ENCODE results near the gene RRBP1. TPM values are rescaled to one million over a fixed set of nuclear protein-coding genes. Genes with fewer than 3 reads are reported as not detected.

The RRBP1 gene
- total RNA-seq, 3 donors from 2014 or later, result 210 to 402 (median 377) TPM

DNA sequence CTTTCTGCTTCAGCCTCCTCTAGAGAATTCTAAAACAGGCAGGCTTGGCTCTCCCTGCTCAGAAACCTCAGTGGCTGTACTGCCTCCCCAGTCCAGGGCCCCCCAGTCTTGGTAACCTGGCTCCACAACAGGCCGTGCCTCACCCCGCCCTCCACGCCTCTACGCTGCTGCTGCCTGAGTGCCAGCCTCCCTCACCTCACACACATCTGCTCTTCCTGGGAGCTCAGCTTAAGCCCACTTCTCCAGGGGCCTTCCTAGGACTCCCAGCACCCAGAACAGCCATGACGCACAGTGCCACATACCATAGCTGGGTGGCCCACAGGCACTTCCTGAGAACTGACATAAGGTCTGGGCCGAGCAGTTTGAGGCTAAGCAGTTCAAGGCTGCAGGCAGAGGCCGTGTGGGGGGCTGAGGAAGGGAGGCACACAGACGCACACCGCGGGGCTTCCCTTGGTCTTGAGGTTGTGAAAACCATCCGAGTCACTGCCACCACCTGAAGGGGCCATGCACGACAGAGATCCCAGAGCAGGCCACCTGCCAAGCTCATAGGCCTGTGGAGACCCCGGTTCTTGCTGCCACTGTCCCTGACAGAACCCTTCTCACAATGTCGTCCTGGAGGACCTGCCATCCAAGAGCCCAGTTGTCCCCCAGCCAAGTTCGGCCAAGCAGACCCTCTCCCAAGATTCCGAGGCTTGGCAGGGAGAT lies 69.6 kb downstream of the RRBP1 start:
- Histone ChIP-seq H3K4me1 (ENCODE audit: low read depth) (peaks cover 39% of the 10 kb centered on the region), H3K9me3 (no peaks in the 10 kb centered on the region), H3K36me3 (ENCODE audit: low read depth) (peaks cover 2% of the 10 kb centered on the region), H3K4me3 (no peak overlapping the region)
- TF ChIP-seq, protein P1, sequence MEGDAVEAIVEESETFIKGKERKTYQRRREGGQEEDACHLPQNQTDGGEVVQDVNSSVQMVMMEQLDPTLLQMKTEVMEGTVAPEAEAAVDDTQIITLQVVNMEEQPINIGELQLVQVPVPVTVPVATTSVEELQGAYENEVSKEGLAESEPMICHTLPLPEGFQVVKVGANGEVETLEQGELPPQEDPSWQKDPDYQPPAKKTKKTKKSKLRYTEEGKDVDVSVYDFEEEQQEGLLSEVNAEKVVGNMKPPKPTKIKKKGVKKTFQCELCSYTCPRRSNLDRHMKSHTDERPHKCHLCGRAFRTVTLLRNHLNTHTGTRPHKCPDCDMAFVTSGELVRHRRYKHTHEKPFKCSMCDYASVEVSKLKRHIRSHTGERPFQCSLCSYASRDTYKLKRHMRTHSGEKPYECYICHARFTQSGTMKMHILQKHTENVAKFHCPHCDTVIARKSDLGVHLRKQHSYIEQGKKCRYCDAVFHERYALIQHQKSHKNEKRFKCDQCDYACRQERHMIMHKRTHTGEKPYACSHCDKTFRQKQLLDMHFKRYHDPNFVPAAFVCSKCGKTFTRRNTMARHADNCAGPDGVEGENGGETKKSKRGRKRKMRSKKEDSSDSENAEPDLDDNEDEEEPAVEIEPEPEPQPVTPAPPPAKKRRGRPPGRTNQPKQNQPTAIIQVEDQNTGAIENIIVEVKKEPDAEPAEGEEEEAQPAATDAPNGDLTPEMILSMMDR (IDR thresholded peaks at IDR 0.05), result no peak
- peak; percentile 18 for ATAC-seq
- intact Hi-C loops (cut with DNase I, micrococcal nuclease), result loop anchor here (10.0 kb wide), 2 partner anchors 78 to 108 kb away; partner anchors contain the start of gene BFSP1 (in 2 of the 2)
- DNase-seq, result peak; percentile 46 to 61 (median 60)

GRCh38 chr20:17611540-17612286 lies 70.3 kb downstream of the RRBP1 start:
- Histone ChIP-seq H3K36me3 (ENCODE audit: low read depth) (peaks cover 6% of the 10 kb centered on the region), H3K9me3 (no peaks in the 10 kb centered on the region), H3K4me1 (ENCODE audit: low read depth) (peaks cover 40% of the 10 kb centered on the region), H3K4me3 (no peak overlapping the region)
- ATAC-seq, result peak; percentile 39
- TF ChIP-seq, protein P1 (IDR thresholded peaks at IDR 0.05), result no peak
- intact Hi-C loops (cut with DNase I, micrococcal nuclease), result loop anchor here (10.0 kb wide), 2 partner anchors 77 to 107 kb away; partner anchors contain the start of gene BFSP1 (in 2 of the 2)
- DNase-seq, result peak; percentile 62 to 71 (median 70)

DNA sequence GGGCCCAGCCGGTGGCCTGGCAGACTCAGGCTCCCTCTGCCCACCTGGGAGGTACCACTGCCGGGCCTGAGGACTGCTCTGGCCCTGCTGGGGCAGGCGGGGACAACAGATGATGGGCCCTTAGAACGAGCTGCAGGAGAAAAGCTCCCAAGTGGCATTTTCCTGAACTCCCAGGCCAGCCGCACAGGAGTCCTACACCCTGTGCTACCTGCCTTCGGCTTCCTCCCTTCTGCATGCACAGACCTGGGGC lies 70.8 kb downstream of the RRBP1 start:
- no peak overlapping the region for H3K4me3 ChIP-seq
- DNase-seq (no peak), ATAC-seq (peak; percentile 64)
- peaks cover 6% of the 10 kb centered on the region for H3K36me3 ChIP-seq (ENCODE audit: low read depth)
- H3K9me3 ChIP-seq, result no peaks in the 10 kb centered on the region
- TF ChIP-seq, protein P1 (IDR thresholded peaks at IDR 0.05), result no peak
- peaks cover 45% of the 10 kb centered on the region for H3K4me1 ChIP-seq (ENCODE audit: low read depth)
- intact Hi-C loops (cut with DNase I, micrococcal nuclease), result loop anchor here (10.0 kb wide), 2 partner anchors 76 to 106 kb away; partner anchors contain the start of gene BFSP1 (in 2 of the 2)

- TF ChIP-seq, protein P1 (IDR thresholded peaks at IDR 0.05), result no peak
- Histone ChIP-seq H3K9me3 (no peaks in the 10 kb centered on the region), H3K36me3 (ENCODE audit: low read depth) (peaks cover 6% of the 10 kb centered on the region), H3K4me1 (ENCODE audit: low read depth) (peaks cover 46% of the 10 kb centered on the region), H3K4me3 (no peak overlapping the region)
- intact Hi-C loops (cut with DNase I, micrococcal nuclease), result loop anchor here (10.0 kb wide), 2 partner anchors 76 to 106 kb away; partner anchors contain the start of gene BFSP1 (in 2 of the 2)
- peak; percentile 67 for ATAC-seq
- DNase-seq, result peak; percentile 71 to 87 (median 80)
Measured at GRCh38 chr20:17610566-17611289, 71.3 kb downstream of the RRBP1 start.

GRCh38 chr20:17609811-17610377 lies 72.1 kb downstream of the RRBP1 start:
- intact Hi-C loops (cut with DNase I, micrococcal nuclease), result loop anchor here (10.0 kb wide), 2 partner anchors 75 to 105 kb away; partner anchors contain the start of gene BFSP1 (in 2 of the 2)
- peaks cover 6% of the 10 kb centered on the region for H3K36me3 ChIP-seq (ENCODE audit: low read depth)
- peaks cover 44% of the 10 kb centered on the region for H3K4me1 ChIP-seq (ENCODE audit: low read depth)

More at GRCh38 chr20:17609811-17610377, 72.1 kb downstream of the RRBP1 start:
- ATAC-seq, result no peak
- H3K4me3 ChIP-seq, result no peak overlapping the region
- TF ChIP-seq, protein P1 (IDR thresholded peaks at IDR 0.05), result no peak
- no peaks in the 10 kb centered on the region for H3K9me3 ChIP-seq
- no peak for DNase-seq

All from mucosa of descending colon (tissue), 3 donors.